Caki2 (cell line): ENCODE results near the gene ITCH. TPM values are rescaled to one million over a fixed set of nuclear protein-coding genes. Genes with fewer than 3 reads are reported as not detected.
"Not testable (repeated sequence)": the region's sequence is repeated elsewhere in the genome, so short reads cannot be mapped to it uniquely, and the experiment has no call there.

ENCODE experiments used
- DNase-seq: peaks from one replicate; pipeline ENCODE4 v3.0.0-alpha.2; 2015; ENCODE audit warnings: low read depth
- in situ Hi-C: cut with HindIII; loops from 2 replicates; pipeline ENCODE4 v1.10.0; 2016; ENCODE audit warnings: low sequenced_read_pairs, low pct_unique_long_range_greater_than_20kb, mixed read lengths
- total RNA-seq: library from RNA; depleted of rRNA; stranded (reverse); fragments of >200 nt; shearing (Covaris generic); gene quantifications from 2 replicates; pipeline ENCODE4 v1.2.3, GENCODE V29; 2014; ENCODE audit warnings: low replicate concordance

Gene ITCH
- total RNA-seq, 1 experiment from 2014 or later = 50.8 TPM

- in situ Hi-C loops = no loop called here
Observed at GRCh38 chr20:34473262-34473883, 110.3 kb downstream of the ITCH start.

GRCh38 chr20:34475979-34476736, 113.1 kb downstream of the ITCH start:
- in situ Hi-C loops = no loop called here
- DNase-seq = peak; percentile 30

More at GRCh38 chr20:34473262-34473883, 110.3 kb downstream of the ITCH start:
- peak; percentile 51 for DNase-seq

GRCh38 chr20:34479627-34480026, 116.6 kb downstream of the ITCH start:
- in situ Hi-C loops = no loop called here
- DNase-seq = no peak

- DNase-seq, in situ Hi-C loops: not testable (repeated sequence)
Observed at GRCh38 chr20:34482154-34482553, 119.1 kb downstream of the ITCH start.

- in situ Hi-C loops, DNase-seq: not testable (repeated sequence)
Observed at GRCh38 chr20:34483585-34484220, 120.6 kb downstream of the ITCH start.

- in situ Hi-C loops = no loop called here
- DNase-seq = no peak
Observed at GRCh38 chr20:34485068-34485634, 122.1 kb downstream of the ITCH start.

GRCh38 chr20:34491226-34491931, 128.3 kb downstream of the ITCH start:
- in situ Hi-C loops = no loop called here
- DNase-seq = no peak

- DNase-seq = no peak
- in situ Hi-C loops = no loop called here
Observed at GRCh38 chr20:34491932-34492509, 128.9 kb downstream of the ITCH start.

GRCh38 chr20:34493646-34494045, 130.6 kb downstream of the ITCH start:
- in situ Hi-C loops = no loop called here

GRCh38 chr20:34495307-34495706, 132.2 kb downstream of the ITCH start:
- in situ Hi-C loops = no loop called here
- no peak for DNase-seq

More at GRCh38 chr20:34493646-34494045, 130.6 kb downstream of the ITCH start:
- DNase-seq = no peak

- no peak for DNase-seq
- in situ Hi-C loops = no loop called here
Observed at GRCh38 chr20:34495916-34496315, 132.8 kb downstream of the ITCH start.

- in situ Hi-C loops, DNase-seq: not testable (repeated sequence)
Observed at GRCh38 chr20:34497596-34497995, 134.5 kb downstream of the ITCH start.

- DNase-seq = no peak
- in situ Hi-C loops = no loop called here
Observed at GRCh38 chr20:34500823-34501222, 137.8 kb downstream of the ITCH start.

- no peak for DNase-seq
- in situ Hi-C loops = no loop called here
Observed at GRCh38 chr20:34506480-34506879, 143.4 kb downstream of the ITCH start.

- no peak for DNase-seq
- in situ Hi-C loops = no loop called here
Observed at GRCh38 chr20:34507702-34508413, 144.8 kb downstream of the ITCH start.

GRCh38 chr20:34510575-34510974, 147.5 kb downstream of the ITCH start:
- in situ Hi-C loops = no loop called here
- no peak for DNase-seq

GRCh38 chr20:34511891-34512265, 148.8 kb downstream of the ITCH start:
- in situ Hi-C loops = no loop called here

More at GRCh38 chr20:34511891-34512265, 148.8 kb downstream of the ITCH start:
- peak; percentile 72 for DNase-seq
